Myocyte (in vitro differentiated cells): ENCODE measurements around the gene RBM8A. TPM values are rescaled to one million over a fixed set of nuclear protein-coding genes. Genes with fewer than 3 reads are reported as not detected.

Experiments
- DNase-seq: peaks from one replicate; pipeline ENCODE4 v3.0.0-alpha.2; 2012; ENCODE audit warnings: low read depth
- polyA plus RNA-seq: library from polyadenylated mRNA; unstranded; fragments of >200 nt; gene quantifications from one replicate; pipeline ENCODE4 v1.2.1, GENCODE V29; 2012; ENCODE audit warnings: missing spikeins
- total RNA-seq: library from RNA; depleted of rRNA; stranded (reverse); fragments of >200 nt; gene quantifications from 2 replicates; pipeline ENCODE4 v1.2.3, GENCODE V29; 2014

The RBM8A gene
- 191 and 218 TPM in 2 replicates for total RNA-seq
- 180 TPM for polyA plus RNA-seq

- DNase-seq = peak; percentile 99
These were observed at the start of gene RBM8A for GRCh38 chr1:145927063-145927886. Gene RBM8A (minus strand): TSS chr1:145927484. CDS start chr1:145927426, 58 bp downstream.

- DNase-seq = no peak
These were observed 49.7 kb upstream of the RBM8A start for GRCh38 chr1:145977016-145977415.

- peak; percentile 90 for DNase-seq
These were observed 47.9 kb upstream of the RBM8A start for GRCh38 chr1:145975216-145975615.

- DNase-seq = no peak
These were observed 47.4 kb upstream of the RBM8A start for GRCh38 chr1:145974721-145975120.

- no peak for DNase-seq
These were observed 45.3 kb upstream of the RBM8A start for GRCh38 chr1:145972580-145972979.

GRCh38 chr1:145967288-145967687, 40.0 kb upstream of the RBM8A start:
- DNase-seq = no peak

GRCh38 chr1:145965119-145965744, 37.9 kb upstream of the RBM8A start:
- no peak for DNase-seq

- peak; percentile 98 for DNase-seq
These were observed 37.2 kb upstream of the RBM8A start, which contains the start of the genes ANKRD34A and POLR3GL for GRCh38 chr1:145964328-145965118. Gene ANKRD34A (minus strand): TSS chr1:145964575. CDS start chr1:145961759, 2,816 bp downstream. Gene POLR3GL (plus strand): TSS chr1:145964690. CDS start chr1:145974866, 10,176 bp downstream.

- DNase-seq = peak; percentile 74
These were observed 36.2 kb upstream of the RBM8A start for GRCh38 chr1:145963265-145964019.

- peak; percentile 56 for DNase-seq
These were observed 35.1 kb upstream of the RBM8A start for GRCh38 chr1:145962157-145963102.

- no peak for DNase-seq
These were observed 34.3 kb upstream of the RBM8A start for GRCh38 chr1:145961425-145962156.

GRCh38 chr1:145961109-145961424, 33.8 kb upstream of the RBM8A start:
- no peak for DNase-seq

- peak; percentile 73 for DNase-seq
These were observed 33.3 kb upstream of the RBM8A start for GRCh38 chr1:145960468-145961108.

- no peak for DNase-seq
These were observed 32.7 kb upstream of the RBM8A start for GRCh38 chr1:145959957-145960467.

GRCh38 chr1:145959333-145959732, 32.0 kb upstream of the RBM8A start:
- no peak for DNase-seq

- no peak for DNase-seq
These were observed 31.4 kb upstream of the RBM8A start for GRCh38 chr1:145958734-145959133.

GRCh38 chr1:145957443-145958319, 30.4 kb upstream of the RBM8A start, which contains the start of gene LIX1L:
Gene LIX1L (minus strand): TSS chr1:145958017. CDS start chr1:145957927, 90 bp downstream.
- DNase-seq = peak; percentile 98
